ENCODE data around the gene FSD1L.

FSD1L gene

GRCh38 chr9:105447814-105448812 is at the start of gene FSD1L:
Gene FSD1L (plus strand): TSS chr9:105448034. CDS start chr9:105448221, 187 bp downstream.
- FAIRE-seq, result no peak

GRCh38 chr9:105399117-105399516 is 48.7 kb upstream of the FSD1L start:
- no peak for FAIRE-seq

- no peak for FAIRE-seq
These were observed 46.2 kb upstream of the FSD1L start for GRCh38 chr9:105401651-105402050.

GRCh38 chr9:105403552-105404248 is 44.1 kb upstream of the FSD1L start:
- FAIRE-seq, result no peak

GRCh38 chr9:105405514-105406131 is 42.2 kb upstream of the FSD1L start:
- no peak for FAIRE-seq

GRCh38 chr9:105406369-105406768 is 41.5 kb upstream of the FSD1L start:
- no peak for FAIRE-seq

- no peak for FAIRE-seq
These were observed 34.3 kb upstream of the FSD1L start for GRCh38 chr9:105413525-105413924.

GRCh38 chr9:105414947-105415661 is 32.7 kb upstream of the FSD1L start:
- no peak for FAIRE-seq

GRCh38 chr9:105415662-105415980 is 32.2 kb upstream of the FSD1L start:
- no peak for FAIRE-seq

- FAIRE-seq, result no peak
These were observed 31.0 kb upstream of the FSD1L start for GRCh38 chr9:105416840-105417239.

GRCh38 chr9:105418588-105419500 is 29.0 kb upstream of the FSD1L start:
- no peak for FAIRE-seq

GRCh38 chr9:105419816-105420597 is 27.8 kb upstream of the FSD1L start:
- no peak for FAIRE-seq

GRCh38 chr9:105421154-105421553 is 26.7 kb upstream of the FSD1L start:
- FAIRE-seq, result no peak

- FAIRE-seq, result no peak
These were observed 26.0 kb upstream of the FSD1L start for GRCh38 chr9:105421864-105422263.

- peak; percentile 78 for FAIRE-seq
These were observed 21.9 kb upstream of the FSD1L start for GRCh38 chr9:105425816-105426433.

GRCh38 chr9:105426657-105427056 is 21.2 kb upstream of the FSD1L start:
- FAIRE-seq, result no peak

GRCh38 chr9:105431424-105432246 is 16.2 kb upstream of the FSD1L start:
- FAIRE-seq, result no peak

- FAIRE-seq, result no peak
These were observed 15.5 kb upstream of the FSD1L start for GRCh38 chr9:105432247-105432842.

- no peak for FAIRE-seq
These were observed 12.4 kb upstream of the FSD1L start for GRCh38 chr9:105435453-105435852.

All from G401.6 (cell line).